GM18870 (cell line): Measurements from ENCODE around the gene PKHD1.

ENCODE experiments used
- ATAC-seq: cut with Tn5 transposase; IDR thresholded peaks from one replicate; pipeline ENCODE4 v1.9.1; 2021; ENCODE audit warnings: moderate library complexity; ENCODE audit not compliant: unreplicated experiment

Gene PKHD1

DNA sequence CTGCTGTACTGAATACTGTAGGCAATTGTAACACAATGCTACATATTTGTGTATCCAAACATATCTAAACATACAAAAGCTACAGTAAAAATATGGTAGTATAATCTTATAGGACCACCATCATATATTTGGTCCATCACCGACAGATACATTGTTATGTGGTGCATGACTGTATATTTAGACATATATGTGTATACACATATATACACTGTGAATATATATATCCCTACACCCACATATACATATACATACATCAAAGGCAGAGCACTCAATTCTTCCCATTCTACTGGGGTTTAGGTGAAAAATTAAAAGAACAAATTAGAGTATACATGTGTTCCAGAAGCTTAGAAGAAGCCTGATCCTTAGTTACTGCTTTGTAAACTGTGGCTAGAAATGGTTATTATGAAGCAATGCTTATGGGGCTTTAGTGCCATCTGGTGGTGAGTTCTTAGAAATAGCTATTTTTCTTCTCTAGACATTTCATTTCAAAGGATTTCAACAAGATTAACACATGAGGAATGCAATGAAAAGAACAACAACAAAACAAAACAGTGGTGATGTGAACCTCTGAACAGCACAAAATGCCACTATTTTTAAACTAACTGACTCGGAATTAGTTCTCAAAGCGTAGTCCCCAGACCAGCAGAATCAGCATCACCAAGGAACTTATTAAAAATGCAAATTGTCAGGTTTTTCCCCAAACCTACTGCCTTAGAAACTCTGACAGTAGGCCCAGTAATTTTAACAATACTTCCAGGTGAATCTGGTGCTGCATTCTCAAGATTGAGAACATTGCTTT lies 38.0 kb downstream of the PKHD1 start:
- peak; percentile 62 for ATAC-seq

DNA sequence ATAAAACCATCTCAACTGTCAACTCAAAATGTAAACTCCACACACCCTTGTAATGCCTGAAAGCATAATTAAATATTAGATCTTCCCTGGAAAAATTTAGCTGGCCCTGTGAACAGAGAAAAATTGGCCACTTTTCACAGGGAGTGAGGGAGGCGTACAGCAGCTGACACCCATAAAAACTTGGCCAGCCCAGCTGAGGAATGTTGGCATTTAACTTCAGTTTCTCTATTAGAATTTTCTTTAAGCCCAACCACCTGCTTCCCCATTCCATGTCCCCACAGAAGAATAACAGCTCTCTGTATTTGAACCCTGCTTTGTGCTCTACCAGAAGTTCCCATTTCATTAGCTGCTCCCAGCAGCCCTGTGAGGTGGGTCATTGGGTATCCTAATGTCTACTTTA lies 41.0 kb downstream of the PKHD1 start:
- ATAC-seq: no peak

DNA sequence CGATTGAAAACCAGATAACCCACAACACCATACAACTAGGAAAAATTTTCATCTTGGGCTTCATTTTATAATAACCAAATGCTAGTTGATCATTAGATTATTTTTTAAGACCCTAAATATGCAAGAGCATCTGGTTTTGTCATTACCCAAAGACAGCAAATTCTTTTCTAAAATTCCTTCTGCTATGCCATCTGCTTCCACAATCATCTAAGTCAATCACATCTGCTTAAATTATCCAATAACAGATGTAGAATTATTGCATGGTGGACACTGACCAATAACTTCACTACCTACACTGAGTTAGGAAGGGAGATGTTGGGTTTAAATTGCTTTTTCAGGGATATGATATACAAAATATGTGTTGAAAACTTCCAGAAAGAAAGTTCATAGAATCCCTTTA lies 41.9 kb downstream of the PKHD1 start:
- ATAC-seq: no peak

DNA sequence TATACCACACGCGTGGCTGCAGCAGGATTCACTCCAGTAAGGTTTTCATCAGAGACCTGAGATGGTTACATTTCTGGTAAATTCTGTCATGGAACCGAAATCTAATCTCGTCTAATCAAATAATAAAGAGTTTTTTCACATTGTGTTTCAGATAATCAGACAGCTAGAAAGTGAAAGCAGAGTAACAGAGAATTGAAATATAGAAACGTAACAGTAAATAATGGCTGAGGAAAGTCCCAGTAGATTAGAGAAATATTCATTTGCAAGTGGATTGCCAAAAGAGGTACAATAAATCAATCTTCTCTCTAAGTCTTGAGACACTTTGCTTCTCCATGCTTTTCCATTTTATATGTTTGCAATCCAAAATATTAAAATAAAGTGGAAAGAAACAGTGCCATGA lies 42.4 kb downstream of the PKHD1 start:
- ATAC-seq: no peak

DNA sequence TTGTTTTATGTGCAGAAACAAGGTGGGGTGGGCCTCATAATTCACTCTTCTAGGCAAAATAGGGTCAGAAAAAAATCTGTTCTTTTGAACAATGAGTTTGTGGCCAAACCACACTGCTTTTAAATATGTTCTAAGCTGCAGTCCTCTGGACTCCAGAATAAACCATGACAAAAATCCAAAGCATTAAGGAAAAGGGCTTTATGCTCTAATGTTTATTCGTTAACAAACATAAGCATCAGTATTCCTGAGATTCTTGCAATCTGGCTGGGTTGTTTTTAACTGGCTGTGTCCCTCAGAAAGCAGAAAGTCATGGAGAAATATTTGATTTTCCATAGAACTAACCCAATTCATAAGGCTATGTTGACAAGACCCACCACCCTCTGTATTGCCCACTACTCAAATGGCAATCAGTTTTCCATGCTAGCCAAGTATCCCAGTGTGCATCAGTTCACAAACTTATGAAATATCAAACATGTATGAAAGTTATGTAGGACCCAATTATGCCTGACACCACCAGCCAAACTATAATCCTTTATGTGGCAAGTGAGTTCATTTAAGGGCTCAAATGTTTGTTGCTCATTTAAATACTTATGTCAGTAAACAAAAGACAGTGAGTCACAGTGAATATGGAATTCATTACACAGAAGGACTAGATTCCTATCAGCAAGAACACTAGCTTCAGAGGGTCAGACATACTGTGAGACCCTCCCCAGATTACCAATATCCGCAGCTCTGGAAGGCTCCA lies 45.1 kb downstream of the PKHD1 start:
- no peak for ATAC-seq

DNA sequence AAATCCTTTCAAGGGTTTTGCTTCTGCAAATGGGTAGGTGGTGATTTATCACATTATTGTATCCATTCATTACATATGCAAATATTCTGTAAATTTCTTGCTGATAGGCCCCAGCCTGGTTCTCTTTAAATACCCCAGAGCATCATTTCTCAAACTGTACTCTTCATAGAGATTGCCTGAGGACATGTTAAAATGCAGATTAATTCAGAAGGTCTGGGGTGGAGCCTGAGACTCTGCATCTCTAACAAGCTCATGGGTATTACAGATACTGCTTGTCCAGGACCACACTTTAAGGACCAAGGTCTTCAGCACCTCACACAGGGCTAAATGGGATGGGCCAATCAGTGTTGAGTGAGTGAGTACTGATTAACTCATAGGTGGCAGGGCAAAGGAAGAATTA lies 46.3 kb downstream of the PKHD1 start:
- no peak for ATAC-seq

DNA sequence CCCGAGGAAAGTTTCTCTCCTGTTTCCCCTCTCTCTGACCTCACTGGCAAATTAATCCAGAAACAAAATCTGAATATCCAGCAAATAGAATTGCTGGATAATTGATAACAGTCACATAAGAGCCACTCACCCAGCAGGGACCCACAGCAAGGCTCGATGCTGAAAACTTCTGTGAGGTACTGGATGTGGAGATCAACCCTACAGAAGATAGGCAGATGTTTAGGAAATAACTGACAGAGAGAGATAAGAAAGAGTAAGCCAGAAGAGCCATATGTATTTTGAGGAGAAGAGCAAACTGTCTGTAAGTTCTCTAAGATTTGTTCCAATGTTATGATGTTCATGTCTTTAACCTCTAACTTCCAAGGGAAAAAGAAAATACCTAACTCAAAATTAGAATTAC lies 59.7 kb downstream of the PKHD1 start:
- ATAC-seq: no peak

DNA sequence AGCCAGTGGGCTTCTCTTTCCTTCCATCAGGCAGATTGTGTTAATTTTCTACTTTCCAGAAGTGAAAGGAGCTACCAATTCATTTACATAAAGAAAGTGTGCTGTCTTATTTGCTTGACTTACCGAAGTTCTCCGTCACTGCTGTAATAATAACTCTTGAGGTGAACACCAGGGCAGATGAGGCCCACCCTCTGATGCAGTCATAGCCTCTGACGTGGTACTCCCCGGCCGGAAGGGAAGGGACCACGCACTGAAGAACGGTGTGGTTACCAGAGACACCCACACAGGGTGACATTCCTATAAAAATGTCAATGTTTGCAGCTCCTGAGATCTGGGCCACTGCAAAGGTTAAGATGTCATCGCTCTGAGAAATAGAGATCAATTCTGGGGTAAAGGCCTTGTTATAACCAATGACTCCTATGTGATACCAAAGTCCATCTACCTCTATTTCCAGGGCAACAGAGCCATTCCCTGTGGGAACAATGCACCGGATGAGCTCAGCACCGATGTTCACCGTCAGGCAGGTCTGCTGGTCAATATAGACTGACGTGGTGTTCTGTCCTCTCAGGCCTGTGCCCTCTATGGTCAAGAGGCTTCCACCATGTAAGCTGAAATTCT lies 62.9 kb downstream of the PKHD1 start:
- ATAC-seq: no peak

DNA sequence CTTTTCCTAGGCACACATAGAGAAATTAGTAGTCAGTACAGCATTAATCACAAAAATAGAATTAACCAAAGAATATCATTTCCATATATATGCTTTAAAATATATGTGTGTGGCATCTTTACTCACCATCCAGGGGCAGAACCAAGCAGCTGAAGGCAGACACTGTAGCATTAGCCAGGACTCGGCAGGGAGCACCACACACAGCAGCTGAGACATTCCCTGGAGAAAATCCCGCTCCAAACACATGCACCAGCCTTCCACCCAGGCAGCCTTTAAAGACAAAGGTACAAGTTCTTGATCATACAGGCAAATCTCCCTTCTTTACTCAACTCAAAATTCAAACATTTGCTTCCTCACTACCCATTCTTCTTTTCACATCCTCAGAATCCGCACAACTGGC lies 64.7 kb downstream of the PKHD1 start:
- ATAC-seq: no peak

DNA sequence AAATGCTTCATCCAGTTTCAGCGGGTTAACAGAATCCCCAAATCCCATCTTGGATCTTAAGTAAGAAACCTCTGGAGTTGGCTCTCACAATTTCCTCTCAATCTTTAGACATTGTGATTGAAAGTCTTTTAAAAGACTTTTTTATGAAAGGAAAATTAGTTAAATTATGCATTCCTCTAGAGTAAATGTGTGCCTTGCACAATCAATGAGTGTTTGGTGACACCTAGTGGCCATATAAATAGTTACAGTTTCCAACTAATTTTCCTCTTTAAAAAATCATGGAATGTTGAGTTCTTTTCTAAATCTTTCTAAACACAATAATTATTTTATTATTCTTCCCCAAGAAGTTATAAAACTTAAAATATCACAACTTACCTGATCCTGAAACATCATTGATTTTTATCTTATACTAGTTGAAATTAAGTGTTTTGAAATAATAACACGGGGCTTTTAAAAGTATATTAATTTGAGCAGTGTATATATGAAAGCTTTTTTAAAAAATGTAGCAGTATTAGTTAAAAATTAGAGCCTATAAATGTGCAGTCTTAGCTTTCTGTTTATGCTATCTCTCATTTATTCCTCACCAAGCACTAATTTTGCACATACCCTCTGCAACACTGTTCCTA lies 66.4 kb downstream of the PKHD1 start:
- peak; percentile 50 for ATAC-seq

DNA sequence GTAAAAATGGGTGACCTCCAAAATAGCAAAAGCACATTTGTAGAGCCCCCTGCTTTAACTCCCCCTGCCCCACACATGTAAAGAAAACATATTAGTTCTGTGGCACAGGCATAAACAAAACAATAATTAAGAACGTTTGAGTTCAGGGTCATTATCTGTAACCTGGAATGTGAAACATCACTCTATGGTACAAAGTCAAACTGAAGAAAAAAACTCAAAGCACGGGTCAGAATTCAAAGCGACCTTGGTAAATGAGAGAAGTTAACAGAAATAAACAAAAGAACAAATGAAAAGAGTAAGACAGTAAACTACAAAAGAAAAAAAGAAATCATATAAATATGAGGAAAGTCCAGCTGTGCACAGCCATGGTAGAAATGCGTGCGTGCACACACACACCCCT lies 67.5 kb downstream of the PKHD1 start:
- ATAC-seq: no peak

DNA sequence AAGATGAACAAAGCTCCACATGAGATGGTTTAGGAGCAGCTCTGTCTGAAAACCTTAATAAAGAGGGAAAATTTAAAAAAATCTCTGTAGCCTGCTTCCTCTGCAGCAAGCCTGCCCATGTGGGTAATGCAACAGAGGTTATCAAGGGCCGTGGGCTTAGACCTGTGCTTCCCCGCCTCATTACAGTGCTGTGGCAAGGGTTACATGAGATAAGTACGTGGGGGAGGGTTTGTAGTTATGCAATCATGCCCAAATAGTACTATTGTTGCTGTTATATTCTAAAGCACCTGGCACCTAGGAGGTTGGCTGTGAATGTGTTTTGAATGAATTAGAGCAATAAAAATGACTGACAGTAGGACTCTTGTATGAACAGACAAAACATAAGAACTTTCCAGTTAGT lies 68.3 kb downstream of the PKHD1 start:
- no peak for ATAC-seq

DNA sequence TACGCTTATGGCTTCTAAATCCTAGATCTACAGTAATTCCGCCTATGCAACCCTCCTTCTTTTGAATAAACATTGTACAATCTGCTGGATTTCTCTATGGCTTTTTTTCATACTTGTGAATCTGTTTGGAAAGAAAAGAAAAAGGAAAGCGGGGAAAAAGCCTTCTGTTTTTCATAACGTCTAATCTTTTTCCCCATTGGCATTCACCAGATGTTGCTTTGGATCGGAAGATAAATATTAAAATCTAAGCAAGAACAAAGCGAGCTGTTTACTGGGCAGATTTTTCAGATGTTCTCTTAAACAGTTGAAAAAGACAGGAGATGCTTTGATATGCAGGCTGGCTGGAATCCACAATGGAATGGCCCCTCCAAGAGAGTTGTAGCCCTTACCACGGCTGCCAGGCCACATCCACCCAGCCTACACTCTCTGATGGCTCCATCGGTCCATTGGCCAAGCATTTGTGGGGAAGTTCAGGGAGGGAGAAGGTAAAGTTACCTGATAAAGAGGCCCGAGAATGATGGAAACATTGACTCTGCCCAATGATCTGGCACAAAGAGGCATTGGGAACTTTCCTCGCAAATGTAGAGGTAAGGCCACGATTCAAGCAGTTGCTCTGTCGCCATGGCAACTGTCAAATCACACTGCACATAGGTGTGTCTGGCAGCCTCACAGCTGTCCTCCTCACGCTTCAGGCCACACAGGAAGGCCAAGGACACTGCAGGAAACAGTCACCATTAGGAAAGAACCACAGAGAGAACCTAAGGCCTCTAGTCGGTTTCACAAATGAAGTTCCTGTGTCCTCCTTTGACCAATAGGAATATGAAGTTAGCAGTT lies 70.3 kb downstream of the PKHD1 start:
- no peak for ATAC-seq

DNA sequence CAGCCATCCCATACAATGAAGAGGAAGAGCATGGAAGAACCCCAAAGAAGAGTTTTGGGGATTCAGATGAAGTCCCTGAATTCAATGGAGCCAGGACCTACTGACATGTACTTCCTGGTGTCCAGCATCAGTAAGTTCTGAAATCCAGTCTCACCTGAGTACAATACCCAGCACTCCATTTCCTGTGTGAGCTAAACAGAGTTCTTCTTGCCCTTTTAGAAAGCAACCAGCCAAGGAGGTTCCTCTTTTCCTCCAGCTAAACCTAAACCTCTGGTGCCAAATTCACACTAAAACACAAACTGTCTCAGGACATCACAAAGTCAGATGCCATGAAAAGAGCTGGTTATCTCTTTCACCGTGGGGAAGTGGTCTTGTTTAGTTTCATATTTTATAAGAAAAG lies 71.5 kb downstream of the PKHD1 start:
- no peak for ATAC-seq

DNA sequence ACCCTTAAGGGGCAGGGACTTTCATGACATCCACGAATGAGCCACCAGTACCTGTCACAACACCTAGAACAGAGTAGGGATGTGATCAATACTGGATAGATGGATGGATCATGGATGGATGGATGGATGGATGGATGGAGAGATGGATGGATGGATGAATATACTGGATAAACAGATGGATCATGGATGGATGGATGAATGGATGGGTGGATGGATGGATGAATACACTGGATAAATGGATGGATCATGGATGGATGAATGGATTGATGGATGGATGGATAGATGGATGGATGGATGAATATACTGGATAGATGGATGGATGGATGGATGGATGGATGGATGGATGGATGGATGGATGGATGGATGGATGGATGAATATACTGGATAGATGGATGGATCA lies 73.0 kb downstream of the PKHD1 start:
- ATAC-seq: no peak

DNA sequence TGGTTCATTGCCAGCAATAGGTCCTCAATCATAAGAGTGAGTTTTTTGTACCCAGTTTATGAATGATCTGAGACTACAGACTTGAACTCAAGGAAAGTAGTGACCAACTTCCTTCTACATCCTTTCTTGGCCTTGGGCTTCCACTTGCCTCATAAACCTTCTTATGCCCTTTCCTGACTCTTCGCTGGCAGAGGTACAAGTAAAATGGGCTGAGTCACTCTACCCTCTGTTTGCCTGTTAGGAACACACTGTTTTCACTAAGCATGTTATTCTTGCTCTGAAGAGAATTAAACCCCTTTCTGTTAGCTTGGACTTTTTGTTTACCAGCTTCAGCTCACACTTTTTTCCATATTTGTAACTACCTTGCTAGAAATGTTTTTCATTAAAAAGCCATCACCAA lies 74.4 kb downstream of the PKHD1 start:
- no peak for ATAC-seq

DNA sequence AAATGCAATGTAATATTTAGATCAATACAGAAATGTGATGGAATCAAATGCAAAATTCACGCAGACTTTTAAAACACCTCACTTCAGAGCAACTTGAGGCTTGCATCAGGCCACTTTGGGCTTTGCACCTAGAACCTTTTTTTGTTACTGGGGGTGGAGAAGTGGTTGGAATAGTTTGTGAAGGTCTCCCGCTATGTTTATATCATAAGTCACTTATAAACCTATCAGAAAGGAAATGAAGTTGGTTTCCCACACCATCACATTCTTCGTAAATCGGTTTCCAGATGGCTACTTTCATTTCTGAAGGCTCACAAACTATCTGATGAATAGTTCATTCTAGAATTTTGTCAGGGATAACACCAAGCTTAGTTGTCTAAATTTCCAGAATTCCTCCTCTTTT lies 74.8 kb downstream of the PKHD1 start:
- no peak for ATAC-seq

DNA sequence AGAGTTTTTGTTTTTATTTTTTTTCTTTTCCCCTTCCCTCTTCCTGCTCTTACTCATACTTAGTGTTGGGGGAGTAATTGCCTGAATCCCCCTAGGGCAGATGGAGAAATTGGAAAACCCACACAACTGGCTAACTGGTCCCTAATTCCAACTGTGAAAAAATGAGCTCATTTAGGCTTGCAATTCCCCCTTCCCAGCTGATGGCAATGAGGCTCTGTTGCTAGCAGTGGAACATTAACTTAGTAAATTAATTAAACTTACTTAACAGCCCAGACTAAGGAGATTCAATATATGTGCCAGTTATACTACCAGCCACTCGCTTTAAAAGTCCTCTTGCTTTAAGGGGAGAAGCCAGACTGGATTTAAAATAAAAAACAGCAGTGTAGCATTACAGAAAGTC lies 76.6 kb downstream of the PKHD1 start:
- no peak for ATAC-seq

DNA sequence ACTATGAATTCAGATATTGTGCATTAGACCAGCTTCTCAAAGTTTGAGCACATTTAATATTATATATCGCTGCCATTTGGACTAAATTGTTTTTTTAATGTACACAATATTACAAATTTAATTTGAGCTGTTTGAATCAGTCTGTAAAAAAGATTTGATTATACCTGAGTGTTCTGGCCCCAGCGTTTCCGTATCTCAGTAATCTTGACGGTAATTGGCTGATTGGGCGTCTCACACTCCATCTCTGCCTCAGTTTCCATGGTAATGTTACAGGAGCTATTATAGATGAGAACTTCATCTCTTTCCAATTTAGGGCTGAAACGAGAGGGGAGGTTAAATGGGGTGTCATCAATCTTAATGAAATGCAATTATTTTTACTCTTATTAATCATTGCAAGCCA lies 77.3 kb downstream of the PKHD1 start:
- ATAC-seq: no peak

DNA sequence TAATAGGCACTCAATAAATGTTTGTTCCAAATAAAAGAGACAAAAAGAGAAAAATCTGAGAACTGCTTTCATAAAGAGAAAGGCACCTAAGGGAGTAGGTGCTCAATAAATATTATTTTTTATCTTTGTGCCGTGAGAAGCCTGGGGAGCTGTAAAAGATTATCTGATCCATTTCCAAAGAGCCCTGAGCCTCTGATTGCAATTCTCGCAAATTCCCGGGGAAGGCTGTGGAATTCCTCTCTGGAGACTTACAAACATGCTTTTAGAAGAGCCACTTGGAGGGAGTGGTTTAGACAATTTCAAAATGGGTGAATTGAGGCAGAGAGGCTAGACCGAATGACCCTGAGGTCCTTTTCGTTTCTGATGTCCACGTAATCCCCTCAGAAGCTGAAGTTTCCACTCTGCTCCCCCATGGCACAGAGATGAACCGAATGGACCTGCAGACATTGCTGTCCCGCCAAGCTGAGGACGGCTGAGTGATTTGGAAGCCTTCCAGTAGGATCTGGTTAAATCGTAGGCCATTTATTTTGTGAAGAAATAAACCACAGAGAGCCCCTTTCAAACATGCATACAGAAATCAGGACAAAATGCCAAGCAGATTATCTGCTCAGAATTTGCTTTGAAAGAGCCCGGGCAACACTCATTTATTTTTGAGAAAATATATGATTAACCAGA lies 77.8 kb downstream of the PKHD1 start:
- ATAC-seq: no peak
